Measurements from ENCODE around the gene JAML. TPM values are rescaled to one million over a fixed set of nuclear protein-coding genes. Genes with fewer than 3 reads are reported as not detected.
A peak's percentile ranks its signal among the peaks of the same experiment; 100 is the strongest.

The JAML gene
- total and polyA plus RNA-seq, 2 of the 13 experiments (the other 11 are each of a cell fraction or from before 2014, with no cell fraction given) = 2.0 to 3.3 TPM

- TF ChIP-seq TOE1 (CRISPR knock-in tag; IDR thresholded peaks at IDR 0.05) = no peak
- TF ChIP-seq KDM4B (CRISPR knock-in tag; IDR thresholded peaks at IDR 0.05) = peak; percentile 55; the same call in 1 of the 2 replicates
- TF ChIP-seq FIP1L1 (IDR thresholded peaks at IDR 0.05; ENCODE audit: borderline replicate concordance, insufficient read depth, low read depth, low read length) = no peak
- TF ChIP-seq ZXDC (CRISPR knock-in tag; IDR thresholded peaks at IDR 0.05) = no peak
- no peak for TF ChIP-seq ZBTB7B (CRISPR knock-in tag; IDR thresholded peaks at IDR 0.05)
- no peak for TF ChIP-seq ZNF572 (CRISPR knock-in tag; IDR thresholded peaks at IDR 0.05)
- no peak for TF ChIP-seq ZNF280D (CRISPR knock-in tag; IDR thresholded peaks at IDR 0.05)
- no peak for TF ChIP-seq SMARCC2 (IDR thresholded peaks at IDR 0.05)
- TF ChIP-seq CENPT (CRISPR knock-in tag; IDR thresholded peaks at IDR 0.05; ENCODE audit: low read depth) = no peak
- TF ChIP-seq SCMH1 (CRISPR knock-in tag; IDR thresholded peaks at IDR 0.05; ENCODE audit: borderline replicate concordance) = no peak
- 0 out of 2 replicates have a peak, but pooled peaks have one; percentile 34 for TF ChIP-seq KMT2A (CRISPR knock-in tag; IDR thresholded peaks at IDR 0.05)
- no peak for TF ChIP-seq ZNF501 (CRISPR knock-in tag; IDR thresholded peaks at IDR 0.05)
- 0 out of 2 replicates have a peak, but pooled peaks have one; percentile 13 for TF ChIP-seq NAIF1 (CRISPR knock-in tag; IDR thresholded peaks at IDR 0.05; ENCODE audit: borderline replicate concordance)
- no peak; the same call in 1 of the 2 replicates for TF ChIP-seq TEF (CRISPR knock-in tag; IDR thresholded peaks at IDR 0.05)
- TF ChIP-seq SMAD3 (CRISPR knock-in tag; IDR thresholded peaks at IDR 0.05) = no peak; the same call in 1 of the 2 replicates
- no peak for TF ChIP-seq NR2F1 (CRISPR knock-in tag; IDR thresholded peaks at IDR 0.05)
- TF ChIP-seq SMAD9 (CRISPR knock-in tag; IDR thresholded peaks at IDR 0.05) = no peak
- no peak for TF ChIP-seq REXO4 (CRISPR knock-in tag; IDR thresholded peaks at IDR 0.05; ENCODE audit: borderline replicate concordance)
- no peak for TF ChIP-seq ATF6 (CRISPR knock-in tag; conservative IDR thresholded peaks at IDR 0.05)
- TF ChIP-seq ZNF556 (CRISPR knock-in tag; IDR thresholded peaks at IDR 0.05; ENCODE audit: borderline replicate concordance) = 0 out of 2 replicates have a peak, but pooled peaks have one; percentile 56
Observed at GRCh38 chr11:118194835-118195627, 29.8 kb downstream of the JAML start (continued).
